Measurements from ENCODE around the gene GPR68. TPM values are rescaled to one million over a fixed set of nuclear protein-coding genes. Genes with fewer than 3 reads are reported as not detected.
"Not testable (repeated sequence)": the region's sequence is repeated elsewhere in the genome, so short reads cannot be mapped to it uniquely, and the experiment has no call there.

The GPR68 gene
- total RNA-seq, 2 donors from 2014 or later: 1.8 to 2.0 TPM

DNA sequence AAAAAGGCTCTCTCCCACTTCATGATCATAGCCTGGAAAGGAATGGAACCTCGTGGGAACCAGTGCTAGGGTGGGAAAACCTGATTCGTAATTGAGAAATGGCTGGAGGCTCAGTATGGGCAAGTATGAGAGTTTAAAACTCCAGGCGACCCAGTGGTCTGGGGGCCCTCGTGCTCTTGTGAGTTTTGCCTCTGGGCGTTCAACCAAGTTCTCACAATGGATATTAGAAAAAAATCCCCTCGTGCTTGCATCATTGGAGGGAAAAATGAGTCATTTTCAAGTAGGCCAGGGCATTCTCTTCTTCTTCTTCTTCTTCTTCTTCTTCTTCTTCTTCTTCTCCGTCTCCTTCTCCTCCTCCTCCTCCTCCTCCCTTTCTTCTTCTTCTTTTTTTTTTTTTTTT lies 39.0 kb downstream of the GPR68 start:
- Histone ChIP-seq H3K27ac (no peak overlapping the region), H3K4me1 (ENCODE audit: control insufficient read depth in 1 of 2, low read depth in 2 of 2) (no peaks in the 10 kb centered on the region), H3K27me3 (replicated peaks; ENCODE audit: insufficient read depth) (no peaks in the 10 kb centered on the region), H3K4me3 (no peak overlapping the region), H3K9me3 (no peaks in the 10 kb centered on the region), H3K36me3 (peaks cover 52% of the 10 kb centered on the region)
- TF ChIP-seq, protein P1, sequence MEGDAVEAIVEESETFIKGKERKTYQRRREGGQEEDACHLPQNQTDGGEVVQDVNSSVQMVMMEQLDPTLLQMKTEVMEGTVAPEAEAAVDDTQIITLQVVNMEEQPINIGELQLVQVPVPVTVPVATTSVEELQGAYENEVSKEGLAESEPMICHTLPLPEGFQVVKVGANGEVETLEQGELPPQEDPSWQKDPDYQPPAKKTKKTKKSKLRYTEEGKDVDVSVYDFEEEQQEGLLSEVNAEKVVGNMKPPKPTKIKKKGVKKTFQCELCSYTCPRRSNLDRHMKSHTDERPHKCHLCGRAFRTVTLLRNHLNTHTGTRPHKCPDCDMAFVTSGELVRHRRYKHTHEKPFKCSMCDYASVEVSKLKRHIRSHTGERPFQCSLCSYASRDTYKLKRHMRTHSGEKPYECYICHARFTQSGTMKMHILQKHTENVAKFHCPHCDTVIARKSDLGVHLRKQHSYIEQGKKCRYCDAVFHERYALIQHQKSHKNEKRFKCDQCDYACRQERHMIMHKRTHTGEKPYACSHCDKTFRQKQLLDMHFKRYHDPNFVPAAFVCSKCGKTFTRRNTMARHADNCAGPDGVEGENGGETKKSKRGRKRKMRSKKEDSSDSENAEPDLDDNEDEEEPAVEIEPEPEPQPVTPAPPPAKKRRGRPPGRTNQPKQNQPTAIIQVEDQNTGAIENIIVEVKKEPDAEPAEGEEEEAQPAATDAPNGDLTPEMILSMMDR (IDR thresholded peaks at IDR 0.05): no peak
- DNase-seq (ENCODE audit: low spot score) (no peak), ATAC-seq (ENCODE audit: insufficient number of reproducible peaks, low FRiP score, low read depth) (no peak)

DNA sequence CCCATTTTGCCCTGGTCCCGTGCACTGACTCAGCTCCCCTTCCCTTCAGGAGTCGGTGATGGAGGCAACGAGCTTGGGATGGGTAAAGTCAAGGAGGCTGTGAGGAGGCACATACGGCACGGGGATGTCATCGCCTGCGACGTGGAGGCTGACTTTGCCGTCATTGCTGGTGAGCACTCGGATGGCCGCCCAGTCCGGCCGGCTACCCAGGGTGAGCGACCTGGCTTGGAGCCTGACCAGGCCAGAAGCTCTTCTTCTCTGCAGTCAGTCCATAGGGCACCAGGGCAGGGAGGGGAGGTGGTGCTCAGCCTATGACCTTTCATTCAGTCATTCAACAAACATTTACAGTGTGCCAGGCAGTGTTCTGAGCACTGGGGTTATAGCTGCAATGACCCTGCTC lies 39.8 kb downstream of the GPR68 start:
- no peaks in the 10 kb centered on the region for H3K9me3 ChIP-seq
- no peak overlapping the region for H3K27ac ChIP-seq
- H3K4me3 ChIP-seq: no peak overlapping the region
- DNase-seq (ENCODE audit: low spot score) (no peak), ATAC-seq (ENCODE audit: insufficient number of reproducible peaks, low FRiP score, low read depth) (no peak)
- H3K27me3 ChIP-seq (replicated peaks; ENCODE audit: insufficient read depth): no peaks in the 10 kb centered on the region
- peaks cover 58% of the 10 kb centered on the region for H3K36me3 ChIP-seq
- no peaks in the 10 kb centered on the region for H3K4me1 ChIP-seq (ENCODE audit: control insufficient read depth in 1 of 2, low read depth in 2 of 2)
- TF ChIP-seq, protein P1 (IDR thresholded peaks at IDR 0.05): no peak

DNA sequence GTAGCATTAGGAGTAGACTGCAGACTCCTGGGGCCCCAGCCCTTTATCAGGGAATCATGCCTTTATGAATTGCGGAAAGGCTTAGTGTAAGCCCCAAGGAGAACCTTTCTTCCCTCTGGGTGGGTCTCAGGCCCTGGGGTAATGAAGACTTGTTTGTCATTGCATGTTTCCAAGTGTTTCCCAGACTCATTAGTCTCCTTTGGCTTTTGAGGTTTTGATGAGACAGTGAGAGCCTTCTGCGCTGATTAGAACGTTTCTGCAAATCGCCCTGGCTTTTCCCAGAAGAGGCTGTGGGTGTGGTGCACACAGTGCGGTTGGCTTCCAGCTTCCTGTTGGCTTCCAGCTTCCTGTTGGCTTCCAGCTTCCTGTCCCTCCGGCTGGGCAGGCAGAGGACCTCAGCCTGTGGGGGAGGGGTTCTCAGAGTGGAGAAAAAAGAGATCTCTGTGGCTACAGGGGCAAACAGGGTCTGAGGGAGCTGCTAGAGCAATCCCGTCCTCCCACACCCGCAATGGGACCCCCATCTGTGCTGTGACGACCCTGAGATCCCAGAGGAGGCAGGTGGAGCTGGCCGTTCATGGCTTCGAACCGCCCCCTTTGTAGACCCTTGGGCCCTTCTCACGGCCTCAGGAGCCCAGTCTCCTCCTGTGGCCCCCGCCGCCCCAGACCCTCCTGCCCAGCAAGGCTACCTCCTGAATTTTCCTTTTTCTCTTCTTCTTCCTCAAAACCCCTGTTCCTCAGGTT lies 42.1 kb downstream of the GPR68 start:
- H3K9me3 ChIP-seq: no peaks in the 10 kb centered on the region
- no peak for ATAC-seq (ENCODE audit: insufficient number of reproducible peaks, low FRiP score, low read depth)
- H3K27me3 ChIP-seq (replicated peaks; ENCODE audit: insufficient read depth): no peaks in the 10 kb centered on the region
- no peak for DNase-seq (ENCODE audit: low spot score)
- no peak overlapping the region for H3K4me3 ChIP-seq
- H3K36me3 ChIP-seq: peaks cover 55% of the 10 kb centered on the region
- H3K27ac ChIP-seq: no peak overlapping the region
- TF ChIP-seq, protein P1 (IDR thresholded peaks at IDR 0.05): no peak
- no peaks in the 10 kb centered on the region for H3K4me1 ChIP-seq (ENCODE audit: control insufficient read depth in 1 of 2, low read depth in 2 of 2)

DNA sequence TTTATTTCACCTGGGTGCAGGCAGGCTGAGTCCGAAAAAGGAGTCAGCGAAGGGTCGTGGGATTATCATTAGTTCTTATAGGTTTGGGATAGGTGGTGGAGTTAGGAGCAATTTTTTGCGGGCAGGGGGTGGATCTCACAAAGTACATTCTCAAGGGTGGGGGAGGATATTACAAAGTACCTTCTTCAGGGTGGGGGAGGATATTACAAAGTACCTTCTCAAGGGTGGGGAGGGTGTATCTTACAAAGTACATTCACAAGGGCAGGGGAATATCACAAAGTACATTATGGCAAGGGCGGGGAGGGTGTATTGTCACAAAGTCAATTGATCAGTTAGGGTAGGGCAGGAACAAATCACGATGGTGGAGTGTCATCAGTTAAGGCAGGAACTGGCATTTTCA lies 43.7 kb downstream of the GPR68 start:
- not testable (repeated sequence) for ATAC-seq (ENCODE audit: insufficient number of reproducible peaks, low FRiP score, low read depth); DNase-seq (ENCODE audit: low spot score)

DNA sequence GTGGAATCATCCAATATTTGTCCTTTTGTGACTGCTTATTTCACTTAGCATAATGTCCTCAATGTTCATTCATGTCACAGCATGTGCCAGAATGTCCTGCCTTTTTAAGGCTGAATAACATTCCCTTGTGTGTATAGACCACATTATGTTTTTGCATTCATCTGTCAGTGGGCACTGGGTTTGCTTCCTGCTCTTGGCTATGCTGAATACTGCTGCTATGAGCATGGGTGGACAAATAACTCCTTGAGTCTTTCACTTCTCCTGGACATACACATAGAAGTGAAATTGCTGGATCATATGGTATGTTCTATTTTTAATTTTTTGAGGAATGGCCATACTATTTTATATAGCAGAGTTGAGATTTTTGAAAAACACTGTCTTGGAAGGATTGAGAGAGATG lies 46.9 kb downstream of the GPR68 start:
- Histone ChIP-seq H3K27ac (no peak overlapping the region), H3K9me3 (no peaks in the 10 kb centered on the region), H3K27me3 (replicated peaks; ENCODE audit: insufficient read depth) (no peaks in the 10 kb centered on the region), H3K4me3 (no peak overlapping the region), H3K4me1 (ENCODE audit: control insufficient read depth in 1 of 2, low read depth in 2 of 2) (no peaks in the 10 kb centered on the region), H3K36me3 (peaks cover 23% of the 10 kb centered on the region)
- DNase-seq (ENCODE audit: low spot score) (no peak), ATAC-seq (ENCODE audit: insufficient number of reproducible peaks, low FRiP score, low read depth) (no peak)
- TF ChIP-seq, protein P1 (IDR thresholded peaks at IDR 0.05): no peak

More for the DNA sequence above, 43.7 kb downstream of the GPR68 start:
- H3K27me3 ChIP-seq (replicated peaks; ENCODE audit: insufficient read depth); H3K9me3 ChIP-seq; H3K27ac ChIP-seq; H3K4me1 ChIP-seq (ENCODE audit: control insufficient read depth in 1 of 2, low read depth in 2 of 2); H3K4me3 ChIP-seq: not testable (repeated sequence)
- H3K36me3 ChIP-seq: peaks cover 44% of the 10 kb centered on the region

DNA sequence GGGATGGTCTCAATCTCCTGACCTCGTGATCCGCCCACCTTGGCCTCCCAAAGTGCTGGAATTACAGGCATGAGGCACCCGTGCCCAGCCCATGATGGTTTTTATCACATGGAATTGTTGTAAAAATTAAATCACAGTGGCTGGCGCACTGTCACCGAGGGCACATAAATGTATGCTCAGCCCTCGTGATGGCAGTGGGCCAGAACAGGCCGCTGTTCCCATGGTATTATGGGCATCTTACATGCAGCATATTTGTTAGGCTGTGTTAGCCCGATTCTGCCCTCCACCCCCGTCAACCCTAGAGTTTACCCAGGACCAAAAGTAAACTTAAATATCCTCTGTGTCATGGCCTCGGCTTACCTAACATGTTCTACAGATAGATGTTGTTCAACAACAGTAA lies 48.6 kb downstream of the GPR68 start:
- H3K36me3 ChIP-seq: peaks cover 20% of the 10 kb centered on the region
- DNase-seq (ENCODE audit: low spot score) (no peak), ATAC-seq (ENCODE audit: insufficient number of reproducible peaks, low FRiP score, low read depth) (no peak)
- H3K27me3 ChIP-seq (replicated peaks; ENCODE audit: insufficient read depth): no peaks in the 10 kb centered on the region
- H3K9me3 ChIP-seq: no peaks in the 10 kb centered on the region
- no peaks in the 10 kb centered on the region for H3K4me1 ChIP-seq (ENCODE audit: control insufficient read depth in 1 of 2, low read depth in 2 of 2)
- H3K4me3 ChIP-seq: no peak overlapping the region
- H3K27ac ChIP-seq: no peak overlapping the region
- TF ChIP-seq, protein P1 (IDR thresholded peaks at IDR 0.05): no peak

All from thoracic aorta (tissue), 2 donors.